B cell (primary cell): ENCODE data around the gene GYS1. TPM values are rescaled to one million over a fixed set of nuclear protein-coding genes. Genes with fewer than 3 reads are reported as not detected.

Experiments used
- ATAC-seq: fragments of 200-7000 bp; cut with Tn5 transposase; one replicate; pipeline ENCODE4 v1.10.0; 2021; ENCODE audit warnings: low read depth, mild to moderate bottlenecking, moderate number of reproducible peaks, moderate library complexity
- CTCF ChIA-PET: fragments of 350-600 bp; sonication (Branson Sonifier 250); formaldehyde crosslinking; loops from one replicate; lab custom pipeline; 2021; ENCODE audit warnings: antibody characterized with exemption, inconsistent platforms; lab: Charles Lee
- POLR2A ChIA-PET: fragments of 350-600 bp; sonication (Branson Sonifier 250); formaldehyde crosslinking; loops from one replicate; lab custom pipeline; 2021; ENCODE audit warnings: antibody characterized with exemption; lab: Charles Lee
- DNase-seq: peaks from one replicate; pipeline ENCODE4 v3.0.0; 2013
- H2AFZ ChIP-seq: 2 replicates; pipeline ENCODE4 v1.6.1; 2012; ENCODE audit warnings: mild to moderate bottlenecking, low read depth, low read length; ENCODE audit not compliant: insufficient read depth, poor library complexity, severe bottlenecking
- H3K27ac ChIP-seq, 2 donors: 1 replicate in 1 of 2; 2 replicates in 1 of 2; pipeline ENCODE4 v1.5.1; 2012 to 2013; ENCODE audit warnings: low read length in 2 of 2, mild to moderate bottlenecking in 2 of 2, moderate library complexity in 1 of 2
- H3K27me3 ChIP-seq, 4 experiments: fragments of 200-600 bp in 1 of 4; sonication (generic) in 1 of 4; replicated peaks in 1 of 4; 1 replicate in 2 of 4; 2 replicates in 2 of 4; pipeline versions ENCODE4 v1.6.1 to v1.7.0; 2013 to 2016; ENCODE audit warnings: low read length in 3 of 4, mild to moderate bottlenecking in 2 of 4, mixed read lengths in 1 of 4, moderate library complexity in 1 of 4; ENCODE audit not compliant: insufficient read depth in 4 of 4, control insufficient read depth in 3 of 4; ENCODE audit errors: control extremely low read depth in 1 of 4
- H3K36me3 ChIP-seq, 2 experiments: replicated peaks in 1 of 2; 1 replicate in 1 of 2; 2 replicates in 1 of 2; pipeline versions ENCODE4 v1.6.1 to v1.7.1; 2013; ENCODE audit warnings: low read length in 1 of 2; ENCODE audit not compliant: insufficient read depth in 2 of 2, control insufficient read depth in 1 of 2; ENCODE audit errors: control extremely low read depth in 1 of 2, extremely low read depth in 1 of 2
- H3K4me1 ChIP-seq, 2 donors: fragments of 200-600 bp in 1 of 2; sonication (generic) in 1 of 2; 1 replicate in 1 of 2; 2 replicates in 1 of 2; pipeline versions ENCODE4 v1.5.1 to v1.6.1; 2013 to 2017; ENCODE audit warnings: low read length in 2 of 2; ENCODE audit not compliant: control insufficient read depth in 2 of 2, insufficient read depth in 2 of 2
- H3K4me2 ChIP-seq: replicated peaks from 2 replicates; pipeline ENCODE3; 2012; ENCODE audit warnings: mild to moderate bottlenecking, low read depth, low read length; ENCODE audit not compliant: poor library complexity, severe bottlenecking
- H3K4me3 ChIP-seq, 5 experiments: fragments of 200-600 bp in 1 of 5; sonication (generic) in 1 of 5; 1 replicate in 3 of 5; 2 replicates in 2 of 5; pipeline versions ENCODE4 v1.5.1 to v1.7.0; 2011 to 2016; ENCODE audit warnings: low read length in 4 of 5, mild to moderate bottlenecking in 4 of 5, low read depth in 2 of 5, control low read depth in 1 of 5, moderate library complexity in 1 of 5; ENCODE audit not compliant: insufficient read depth in 1 of 5; ENCODE audit errors: control extremely low read depth in 1 of 5, extremely low read depth in 1 of 5
- H3K79me2 ChIP-seq: fragments of 200-600 bp; sonication (generic); one replicate; pipeline ENCODE4 v1.6.0; 2016; ENCODE audit warnings: low read length; ENCODE audit not compliant: control insufficient read depth, insufficient read depth
- H3K9ac ChIP-seq: fragments of 200-600 bp; sonication (generic); 2 replicates; pipeline ENCODE4 v1.6.1; 2017; ENCODE audit warnings: mild to moderate bottlenecking, low read length, moderate library complexity
- H3K9me3 ChIP-seq, 3 donors: one replicate each; pipeline versions ENCODE4 v1.6.1 to v1.7.1; 2013; ENCODE audit warnings: low read length in 2 of 3; ENCODE audit not compliant: control insufficient read depth in 2 of 3, insufficient read depth in 1 of 3; ENCODE audit errors: control extremely low read depth in 1 of 3
- H4K20me1 ChIP-seq: 2 replicates; pipeline ENCODE4 v1.6.0; 2012; ENCODE audit warnings: mild to moderate bottlenecking, low read length; ENCODE audit not compliant: insufficient read depth, control insufficient read depth, poor library complexity, severe bottlenecking
- H3K27ac Mint-ChIP-seq: one replicate; pipeline ENCODE4 v1.8.0; 2021; ENCODE audit warnings: mixed read lengths
- H3K27me3 Mint-ChIP-seq: one replicate; pipeline ENCODE4 v1.8.0; 2021; ENCODE audit warnings: mixed read lengths
- H3K4me1 Mint-ChIP-seq: one replicate; pipeline ENCODE4 v1.8.0; 2021; ENCODE audit warnings: mixed read lengths
- H3K4me3 Mint-ChIP-seq: one replicate; pipeline ENCODE4 v1.8.0; 2021; ENCODE audit warnings: mixed read lengths
- H3K9me3 Mint-ChIP-seq: one replicate; pipeline ENCODE4 v1.8.0; 2022; ENCODE audit warnings: mixed read lengths; ENCODE audit not compliant: insufficient read depth
- EZH2 ChIP-seq: IDR thresholded peaks from 2 replicates; pipeline ENCODE4 v1.6.1; 2012; ENCODE audit warnings: borderline replicate concordance, low read depth, mild to moderate bottlenecking, moderate library complexity, low read length; ENCODE audit not compliant: insufficient read depth, poor library complexity, severe bottlenecking
- WGBS: methylation state at CpG from one replicate; pipeline ENCODE4 v1.1.5; 2013; ENCODE audit warnings: missing lambda C conversion rate; ENCODE audit not compliant: insufficient coverage; 5-methylcytosine and 5-hydroxymethylcytosine counted together
- intact Hi-C: fragments of 100-400 bp; cut with micrococcal nuclease; formaldehyde crosslinking; loops from one replicate; pipeline ENCODE4 v1.10.0; 2022
- polyA plus RNA-seq: library from polyadenylated mRNA; depleted of rRNA; stranded (reverse); fragments of >200 nt; gene quantifications from 2 replicates; pipeline ENCODE4 v1.2.3, GENCODE V29; 2012
- total RNA-seq, 2 donors: library from RNA; stranded (reverse); fragments of 120-200 nt in 1 of 2; gene quantifications; 1 replicate in 1 of 2; 2 replicates in 1 of 2; pipeline versions ENCODE4 v1.2.3 to v1.2.4, GENCODE V29; 2013 to 2022
- TF ChIP-seq, protein P1 (sequence below): fragments of 200-600 bp; IDR thresholded peaks from one replicate; pipeline ENCODE4 v1.8.0; 2022; ENCODE audit warnings: antibody characterized with exemption, mild to moderate bottlenecking

Gene GYS1
- total and polyA plus RNA-seq, 2 donors (not counting 1 experiment from before 2014, with no cell fraction given), result 28.9 to 62.7 TPM

DNA sequence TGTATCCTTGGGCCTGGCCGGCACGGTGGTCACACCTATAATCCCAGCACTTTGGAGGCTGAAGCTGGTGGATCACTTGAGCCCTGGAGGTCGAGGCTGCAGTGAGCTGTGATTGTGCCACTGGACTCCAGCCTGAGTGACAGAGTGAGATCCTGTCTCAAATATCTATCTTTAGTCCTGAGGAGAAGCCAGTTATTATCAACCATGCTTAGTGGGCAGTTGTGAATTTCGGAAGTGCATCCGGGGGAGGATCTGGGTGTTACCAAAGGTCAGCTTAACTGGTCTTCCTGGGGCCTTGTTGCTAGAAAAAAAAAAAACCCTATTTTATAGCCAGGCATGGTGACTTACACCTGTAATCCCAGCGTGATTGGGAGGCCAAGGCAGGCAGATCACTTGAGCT is 50.0 kb downstream of the GYS1 start:
- Histone ChIP-seq H3K9me3 (peaks cover 0 to 30% (median 11%) of the 10 kb centered on the region in 3 donors), H3K4me3 (no peak overlapping the region), H3K9ac (no peak overlapping the region), H3K36me3 (no peaks in the 10 kb centered on the region), H3K27me3 (no peaks in the 10 kb centered on the region), H4K20me1 (no peaks in the 10 kb centered on the region), H3K4me1 (no peaks in the 10 kb centered on the region), H3K27ac (no peak overlapping the region), H3K4me2 (no peak overlapping the region), H2AFZ (no peak overlapping the region), H3K79me2 (no peaks in the 10 kb centered on the region)
- ChIA-PET CTCF (no interaction called here), POLR2A (interaction anchor here (0.7 kb wide), 1 partner anchor 47 kb away, joined by 4 read pairs; no protein-coding TSS in a partner anchor)
- intact Hi-C loops, result no loop called here
- peaks cover 3% of the 10 kb centered on the region for H3K27me3 Mint-ChIP-seq
- WGBS, result 93% methylated on average over 3 of the region's 6 CpGs
- peaks cover 3% of the 10 kb centered on the region for H3K9me3 Mint-ChIP-seq
- no peak overlapping the region for H3K4me3 Mint-ChIP-seq
- DNase-seq (no peak), ATAC-seq (no peak)
- no peak for TF ChIP-seq EZH2
- TF ChIP-seq, protein P1, sequence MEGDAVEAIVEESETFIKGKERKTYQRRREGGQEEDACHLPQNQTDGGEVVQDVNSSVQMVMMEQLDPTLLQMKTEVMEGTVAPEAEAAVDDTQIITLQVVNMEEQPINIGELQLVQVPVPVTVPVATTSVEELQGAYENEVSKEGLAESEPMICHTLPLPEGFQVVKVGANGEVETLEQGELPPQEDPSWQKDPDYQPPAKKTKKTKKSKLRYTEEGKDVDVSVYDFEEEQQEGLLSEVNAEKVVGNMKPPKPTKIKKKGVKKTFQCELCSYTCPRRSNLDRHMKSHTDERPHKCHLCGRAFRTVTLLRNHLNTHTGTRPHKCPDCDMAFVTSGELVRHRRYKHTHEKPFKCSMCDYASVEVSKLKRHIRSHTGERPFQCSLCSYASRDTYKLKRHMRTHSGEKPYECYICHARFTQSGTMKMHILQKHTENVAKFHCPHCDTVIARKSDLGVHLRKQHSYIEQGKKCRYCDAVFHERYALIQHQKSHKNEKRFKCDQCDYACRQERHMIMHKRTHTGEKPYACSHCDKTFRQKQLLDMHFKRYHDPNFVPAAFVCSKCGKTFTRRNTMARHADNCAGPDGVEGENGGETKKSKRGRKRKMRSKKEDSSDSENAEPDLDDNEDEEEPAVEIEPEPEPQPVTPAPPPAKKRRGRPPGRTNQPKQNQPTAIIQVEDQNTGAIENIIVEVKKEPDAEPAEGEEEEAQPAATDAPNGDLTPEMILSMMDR, result no peak
- no peaks in the 10 kb centered on the region for H3K4me1 Mint-ChIP-seq
- no peak overlapping the region for H3K27ac Mint-ChIP-seq

DNA sequence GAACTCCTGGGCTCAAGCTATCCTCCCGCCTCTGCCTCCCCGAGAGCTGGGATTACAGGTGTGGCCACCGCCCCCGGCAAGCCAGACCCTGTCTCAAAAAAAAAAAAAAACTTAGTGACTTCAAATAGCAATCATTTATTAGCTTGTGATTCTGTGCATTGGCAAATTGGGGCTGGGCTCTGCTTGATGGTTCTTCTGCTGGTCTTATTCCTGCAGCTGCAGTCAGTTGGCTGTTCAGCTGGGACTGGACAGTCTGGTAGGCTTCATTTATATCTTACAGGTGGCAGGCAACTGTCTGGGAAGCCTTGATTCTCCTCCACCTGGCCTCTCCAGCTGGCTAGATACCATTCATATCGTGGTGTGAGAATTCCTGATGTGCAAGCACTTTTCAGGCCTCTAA is 52.2 kb downstream of the GYS1 start:
- H3K27ac Mint-ChIP-seq, result no peak overlapping the region
- Histone ChIP-seq H3K27me3 (no peaks in the 10 kb centered on the region), H3K4me2 (no peak overlapping the region), H3K27ac (no peak overlapping the region), H3K9ac (no peak overlapping the region), H3K79me2 (no peaks in the 10 kb centered on the region), H2AFZ (no peak overlapping the region), H3K9me3 (peaks cover 0 to 11% (median 0%) of the 10 kb centered on the region in 3 donors), H3K4me1 (no peaks in the 10 kb centered on the region), H3K36me3 (no peaks in the 10 kb centered on the region), H4K20me1 (no peaks in the 10 kb centered on the region), H3K4me3 (no peak overlapping the region)
- CTCF ChIA-PET, result interaction anchor here (2.0 kb wide), 1 partner anchor 99 kb away, joined by 4 read pairs; no protein-coding TSS in a partner anchor
- no peaks in the 10 kb centered on the region for H3K4me1 Mint-ChIP-seq
- ATAC-seq (no peak), DNase-seq (no peak)
- no peak overlapping the region for H3K4me3 Mint-ChIP-seq
- intact Hi-C loops, result no loop called here
- WGBS, result 94% methylated on average over 2 of the region's 5 CpGs
- TF ChIP-seq, protein P1, result no peak
- no peak for TF ChIP-seq EZH2
- POLR2A ChIA-PET, result no interaction called here
- H3K9me3 Mint-ChIP-seq, result peaks cover 2% of the 10 kb centered on the region
- peaks cover 6% of the 10 kb centered on the region for H3K27me3 Mint-ChIP-seq
